ENCODE data around the gene GPC5. TPM values are rescaled to one million over a fixed set of nuclear protein-coding genes. Genes with fewer than 3 reads are reported as not detected.

The GPC5 gene
- total RNA-seq, 4 donors from 2014 or later: 0.47 TPM; not detected in 3

DNA sequence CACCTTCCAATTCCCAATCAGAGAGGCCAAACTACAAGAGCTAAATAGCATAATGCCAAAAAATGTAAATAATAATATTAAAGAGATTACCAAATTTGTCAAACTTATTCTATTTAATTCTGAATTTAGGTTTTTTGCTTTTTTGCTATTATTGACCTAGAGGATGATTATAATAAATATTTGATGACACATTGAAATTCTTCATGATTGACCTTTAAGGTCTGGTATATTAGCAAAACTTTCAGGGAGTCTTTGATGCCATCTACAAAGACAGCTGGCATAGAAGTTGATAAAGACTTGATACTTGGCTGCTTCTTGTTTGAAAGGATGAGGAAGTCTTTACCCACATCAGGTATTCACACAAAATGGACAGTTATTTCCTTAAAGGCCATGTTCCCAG is 1168.3 kb downstream of the GPC5 start:
- H3K27ac ChIP-seq: no peak overlapping the region
- ATAC-seq: no peak
- no peaks in the 10 kb centered on the region for H3K36me3 ChIP-seq
- no peaks in the 10 kb centered on the region for H3K27me3 ChIP-seq
- TF ChIP-seq, protein P1, sequence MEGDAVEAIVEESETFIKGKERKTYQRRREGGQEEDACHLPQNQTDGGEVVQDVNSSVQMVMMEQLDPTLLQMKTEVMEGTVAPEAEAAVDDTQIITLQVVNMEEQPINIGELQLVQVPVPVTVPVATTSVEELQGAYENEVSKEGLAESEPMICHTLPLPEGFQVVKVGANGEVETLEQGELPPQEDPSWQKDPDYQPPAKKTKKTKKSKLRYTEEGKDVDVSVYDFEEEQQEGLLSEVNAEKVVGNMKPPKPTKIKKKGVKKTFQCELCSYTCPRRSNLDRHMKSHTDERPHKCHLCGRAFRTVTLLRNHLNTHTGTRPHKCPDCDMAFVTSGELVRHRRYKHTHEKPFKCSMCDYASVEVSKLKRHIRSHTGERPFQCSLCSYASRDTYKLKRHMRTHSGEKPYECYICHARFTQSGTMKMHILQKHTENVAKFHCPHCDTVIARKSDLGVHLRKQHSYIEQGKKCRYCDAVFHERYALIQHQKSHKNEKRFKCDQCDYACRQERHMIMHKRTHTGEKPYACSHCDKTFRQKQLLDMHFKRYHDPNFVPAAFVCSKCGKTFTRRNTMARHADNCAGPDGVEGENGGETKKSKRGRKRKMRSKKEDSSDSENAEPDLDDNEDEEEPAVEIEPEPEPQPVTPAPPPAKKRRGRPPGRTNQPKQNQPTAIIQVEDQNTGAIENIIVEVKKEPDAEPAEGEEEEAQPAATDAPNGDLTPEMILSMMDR (IDR thresholded peaks at IDR 0.05): no peak
- TF ChIP-seq POLR2A (IDR thresholded peaks at IDR 0.05): no peak
- TF ChIP-seq EP300 (IDR thresholded peaks at IDR 0.05): no peak
- no peak for TF ChIP-seq POLR2AphosphoS5 (IDR thresholded peaks at IDR 0.05)
- H3K9me3 ChIP-seq: no peaks in the 10 kb centered on the region
- H3K4me3 ChIP-seq: no peak overlapping the region
- no peaks in the 10 kb centered on the region for H3K4me1 ChIP-seq

DNA sequence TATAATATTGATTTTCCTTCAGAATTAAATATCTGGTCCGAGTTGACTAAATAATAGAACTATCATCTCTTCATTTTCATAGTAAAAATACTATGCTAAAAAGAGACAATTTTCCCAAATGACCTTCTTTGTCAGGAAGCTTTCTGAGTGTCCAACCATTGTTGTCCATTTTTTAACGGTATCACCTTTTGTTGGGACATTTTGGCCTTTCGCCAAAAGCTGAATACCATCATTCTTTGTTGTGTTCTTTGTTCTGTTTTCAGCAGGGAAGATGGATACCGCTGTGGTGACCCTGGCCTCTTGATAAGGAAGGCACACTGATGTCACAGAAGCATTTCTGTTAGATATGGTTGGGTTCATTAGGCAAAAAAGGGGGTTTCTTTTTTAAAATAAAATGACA is 1173.8 kb downstream of the GPC5 start:
- TF ChIP-seq EP300 (IDR thresholded peaks at IDR 0.05) (no peak), POLR2A (IDR thresholded peaks at IDR 0.05) (no peak), POLR2AphosphoS5 (IDR thresholded peaks at IDR 0.05) (no peak)
- TF ChIP-seq, protein P1 (IDR thresholded peaks at IDR 0.05): no peak
- Histone ChIP-seq H3K27ac (no peak overlapping the region), H3K9me3 (no peaks in the 10 kb centered on the region), H3K36me3 (no peaks in the 10 kb centered on the region), H3K4me1 (no peaks in the 10 kb centered on the region), H3K4me3 (no peak overlapping the region), H3K27me3 (no peaks in the 10 kb centered on the region)
- no peak for ATAC-seq
- WGBS, 2 donors (ENCODE audit: low coverage in 1 of 2): 37 to 69% methylated on average over 3 to 4 of the region's 4 CpGs

DNA sequence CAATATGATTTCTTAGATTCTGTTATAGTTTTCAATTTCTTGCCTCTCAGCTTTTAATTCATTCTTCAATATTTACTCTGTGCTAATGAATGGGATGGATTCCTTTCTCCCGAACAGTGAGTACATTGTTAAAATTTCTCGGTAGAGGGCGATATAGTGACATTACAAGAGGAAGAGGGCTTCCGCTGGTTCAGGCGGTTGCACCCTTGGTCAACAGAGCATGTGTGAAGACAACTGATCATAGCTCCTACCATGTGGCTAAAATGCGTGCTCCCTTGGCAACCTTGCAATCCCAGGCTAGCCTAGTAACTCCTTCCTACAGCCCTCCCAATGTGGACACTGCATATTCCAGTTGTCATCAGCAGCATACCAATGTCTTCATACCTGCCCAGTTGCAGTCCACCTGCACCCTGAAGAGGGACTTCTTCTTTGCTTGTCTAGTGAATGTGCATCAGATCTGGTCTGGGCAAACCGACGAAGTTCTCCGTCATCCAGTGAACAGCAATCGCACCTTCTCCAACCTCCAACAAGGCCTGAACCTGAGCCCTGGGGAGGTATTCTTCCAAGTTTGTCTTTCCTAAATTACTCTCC is 1175.1 kb downstream of the GPC5 start:
- Histone ChIP-seq H3K9me3 (no peaks in the 10 kb centered on the region), H3K4me1 (no peaks in the 10 kb centered on the region), H3K27me3 (no peaks in the 10 kb centered on the region), H3K36me3 (no peaks in the 10 kb centered on the region), H3K4me3 (no peak overlapping the region), H3K27ac (no peak overlapping the region)
- no peak for ATAC-seq
- 68 to 76% methylated on average over 7 to 9 of the region's 10 CpGs for WGBS, 2 donors (ENCODE audit: low coverage in 1 of 2)
- TF ChIP-seq POLR2AphosphoS5 (IDR thresholded peaks at IDR 0.05): no peak
- TF ChIP-seq, protein P1 (IDR thresholded peaks at IDR 0.05): no peak
- no peak for TF ChIP-seq POLR2A (IDR thresholded peaks at IDR 0.05)
- no peak for TF ChIP-seq EP300 (IDR thresholded peaks at IDR 0.05)

DNA sequence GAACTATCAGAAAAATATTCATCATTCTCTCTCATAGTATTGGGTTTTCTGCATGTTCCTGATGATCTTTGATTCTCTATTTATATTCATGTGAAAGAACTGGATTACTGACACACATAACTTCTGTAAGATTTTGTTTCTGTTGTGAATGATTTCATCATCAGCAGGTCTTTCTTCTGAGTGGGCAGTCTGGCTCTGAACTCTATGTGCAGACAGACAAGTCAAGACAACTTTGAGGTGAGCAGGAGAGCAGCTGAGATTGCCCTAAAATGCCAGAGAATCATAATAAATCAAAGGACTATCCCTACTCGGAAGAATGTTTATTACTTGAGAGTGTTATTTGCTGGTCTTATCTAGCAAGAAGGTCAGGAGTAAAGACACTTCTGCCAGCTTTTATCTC is 1176.1 kb downstream of the GPC5 start:
- Histone ChIP-seq H3K9me3 (no peaks in the 10 kb centered on the region), H3K4me1 (no peaks in the 10 kb centered on the region), H3K27ac (no peak overlapping the region), H3K36me3 (no peaks in the 10 kb centered on the region), H3K4me3 (no peak overlapping the region), H3K27me3 (no peaks in the 10 kb centered on the region)
- TF ChIP-seq, protein P1 (IDR thresholded peaks at IDR 0.05): no peak
- TF ChIP-seq POLR2AphosphoS5 (IDR thresholded peaks at IDR 0.05) (no peak), EP300 (IDR thresholded peaks at IDR 0.05) (no peak), POLR2A (IDR thresholded peaks at IDR 0.05) (no peak)
- 71% methylated on average over 1 of the region's 1 CpG; no CpG with 5 or more reads in 1 of the 2 donors for WGBS, 2 donors (ENCODE audit: low coverage in 1 of 2)
- ATAC-seq: no peak

DNA sequence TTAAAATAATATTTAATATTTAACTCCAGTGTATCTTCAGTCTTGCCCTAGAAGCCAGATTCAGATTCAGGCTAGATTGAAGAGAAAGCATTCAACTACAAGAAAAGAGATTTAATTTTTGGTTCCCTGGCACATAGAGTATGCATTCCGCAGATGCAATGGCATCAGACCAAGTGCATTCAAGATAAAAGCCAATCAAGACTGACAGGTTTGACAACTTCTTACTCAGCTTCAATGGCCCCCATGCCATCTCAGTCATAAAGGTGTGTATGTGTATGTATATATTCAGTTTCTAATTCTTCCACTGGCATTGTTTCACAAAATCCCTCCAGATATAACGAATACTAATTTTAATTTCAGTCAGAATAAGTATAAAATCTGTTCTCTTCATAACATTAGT is 1177.4 kb downstream of the GPC5 start:
- Histone ChIP-seq H3K9me3 (no peaks in the 10 kb centered on the region), H3K27ac (no peak overlapping the region), H3K4me3 (no peak overlapping the region), H3K4me1 (no peaks in the 10 kb centered on the region), H3K27me3 (no peaks in the 10 kb centered on the region), H3K36me3 (no peaks in the 10 kb centered on the region)
- TF ChIP-seq, protein P1 (IDR thresholded peaks at IDR 0.05): no peak
- no peak for TF ChIP-seq EP300 (IDR thresholded peaks at IDR 0.05)
- TF ChIP-seq POLR2A (IDR thresholded peaks at IDR 0.05): no peak
- no peak for TF ChIP-seq POLR2AphosphoS5 (IDR thresholded peaks at IDR 0.05)
- 85 to 93% methylated on average over 2 of the region's 2 CpGs for WGBS, 2 donors (ENCODE audit: low coverage in 1 of 2)
- ATAC-seq: no peak
